Measurements from ENCODE around the gene RBPMS2. TPM values are rescaled to one million over a fixed set of nuclear protein-coding genes. Genes with fewer than 3 reads are reported as not detected.

RBPMS2 gene
- total RNA-seq, 1 experiment from 2014 or later, result 0.16 TPM

DNA sequence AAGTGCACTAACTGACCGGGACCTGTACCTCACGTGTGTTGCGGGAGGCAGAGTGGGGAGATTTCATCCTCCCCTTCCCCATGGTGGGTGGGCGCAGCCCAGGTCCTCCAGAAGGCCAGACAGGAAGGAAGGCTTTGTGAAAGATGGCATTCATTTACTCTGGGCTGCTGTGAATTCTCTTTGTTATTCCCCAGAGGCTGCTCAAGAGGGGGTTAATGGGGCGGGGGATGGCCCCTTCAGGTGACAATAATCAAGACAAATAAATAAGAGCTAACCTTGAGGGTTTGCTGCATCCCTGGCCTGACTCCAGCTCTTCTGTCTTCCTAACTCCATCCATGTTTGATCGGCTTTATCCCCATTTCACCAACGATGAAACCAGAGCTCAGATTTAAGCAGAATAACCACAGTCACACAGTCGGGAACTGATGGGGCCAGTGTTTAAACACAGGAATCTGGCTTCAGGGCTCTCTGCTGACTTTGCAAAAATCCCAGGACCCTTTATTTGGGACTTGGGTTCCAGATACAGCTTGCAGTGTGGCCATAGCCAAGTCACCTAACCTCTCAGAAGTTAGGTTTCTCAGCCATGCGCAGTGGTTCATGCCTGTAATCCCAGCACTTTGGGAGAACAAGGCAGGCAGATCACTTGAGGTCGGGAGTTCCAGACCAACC, 33.5 kb upstream of the RBPMS2 start:
- Mint-ChIP-seq H3K9me3 (ENCODE audit: unreplicated experiment) (no peaks in the 10 kb centered on the region), H3K4me3 (ENCODE audit: unreplicated experiment) (no peak overlapping the region), H3K27ac (ENCODE audit: low read depth, unreplicated experiment) (no peak overlapping the region), H3K36me3 (ENCODE audit: insufficient read depth, unreplicated experiment) (no peaks in the 10 kb centered on the region), H3K27me3 (ENCODE audit: insufficient read depth, unreplicated experiment) (no peaks in the 10 kb centered on the region), H3K4me1 (ENCODE audit: insufficient read depth, unreplicated experiment) (no peaks in the 10 kb centered on the region)
- CTCF ChIA-PET, result interaction anchor here (0.6 to 17.5 kb wide), 28 partner anchors 8 to 189 kb away, joined by 3 to 233 read pairs (median 4); no protein-coding TSS in a partner anchor
- no peak for DNase-seq (ENCODE audit: unreplicated experiment)
- POLR2A ChIA-PET, result interaction anchor here (1.0 to 1.6 kb wide), 2 partner anchors 78 to 81 kb away, joined by 3 to 5 read pairs; no protein-coding TSS in a partner anchor
- no TSS peak for BruUV-seq (replicated peaks)
- no peak for TF ChIP-seq CTCF (IDR thresholded peaks at IDR 0.05; ENCODE audit: unreplicated experiment)
- intact Hi-C loops (cut with micrococcal nuclease), result no loop called here

GRCh38 chr15:64807751-64808222, 32.4 kb upstream of the RBPMS2 start:
- H3K4me1 Mint-ChIP-seq (ENCODE audit: insufficient read depth, unreplicated experiment), result no peaks in the 10 kb centered on the region
- H3K27ac Mint-ChIP-seq (ENCODE audit: low read depth, unreplicated experiment), result no peak overlapping the region
- H3K36me3 Mint-ChIP-seq (ENCODE audit: insufficient read depth, unreplicated experiment), result no peaks in the 10 kb centered on the region
- BruUV-seq (replicated peaks), result no TSS peak
- no peaks in the 10 kb centered on the region for H3K27me3 Mint-ChIP-seq (ENCODE audit: insufficient read depth, unreplicated experiment)
- H3K9me3 Mint-ChIP-seq (ENCODE audit: unreplicated experiment), result no peaks in the 10 kb centered on the region
- TF ChIP-seq CTCF (IDR thresholded peaks at IDR 0.05; ENCODE audit: unreplicated experiment), result no peak
- no peak overlapping the region for H3K4me3 Mint-ChIP-seq (ENCODE audit: unreplicated experiment)
- DNase-seq (ENCODE audit: unreplicated experiment), result no peak
- ChIA-PET CTCF (interaction anchor here (1.0 to 17.5 kb wide), 3 partner anchors 10 to 117 kb away, joined by 4 to 233 read pairs (median 5); no protein-coding TSS in a partner anchor), POLR2A (no interaction called here)
- intact Hi-C loops (cut with micrococcal nuclease), result no loop called here

- POLR2A ChIA-PET, result no interaction called here
- CTCF ChIA-PET, result interaction anchor here (0.6 to 17.5 kb wide), 4 partner anchors 10 to 1633 kb away, joined by 3 to 233 read pairs (median 4); no protein-coding TSS in a partner anchor
- Mint-ChIP-seq H3K4me1 (ENCODE audit: insufficient read depth, unreplicated experiment) (no peaks in the 10 kb centered on the region), H3K4me3 (ENCODE audit: unreplicated experiment) (no peak overlapping the region), H3K27me3 (ENCODE audit: insufficient read depth, unreplicated experiment) (no peaks in the 10 kb centered on the region), H3K9me3 (ENCODE audit: unreplicated experiment) (no peaks in the 10 kb centered on the region), H3K36me3 (ENCODE audit: insufficient read depth, unreplicated experiment) (no peaks in the 10 kb centered on the region), H3K27ac (ENCODE audit: low read depth, unreplicated experiment) (no peak overlapping the region)
- no TSS peak for BruUV-seq (replicated peaks)
- no peak for DNase-seq (ENCODE audit: unreplicated experiment)
- no peak for TF ChIP-seq CTCF (IDR thresholded peaks at IDR 0.05; ENCODE audit: unreplicated experiment)
- intact Hi-C loops (cut with micrococcal nuclease), result no loop called here
Observed at GRCh38 chr15:64807051-64807749, 31.8 kb upstream of the RBPMS2 start.

GRCh38 chr15:64806509-64806908, 31.1 kb upstream of the RBPMS2 start:
- Mint-ChIP-seq H3K4me3 (ENCODE audit: unreplicated experiment) (no peak overlapping the region), H3K4me1 (ENCODE audit: insufficient read depth, unreplicated experiment) (no peaks in the 10 kb centered on the region), H3K36me3 (ENCODE audit: insufficient read depth, unreplicated experiment) (no peaks in the 10 kb centered on the region), H3K27ac (ENCODE audit: low read depth, unreplicated experiment) (no peak overlapping the region), H3K9me3 (ENCODE audit: unreplicated experiment) (no peaks in the 10 kb centered on the region), H3K27me3 (ENCODE audit: insufficient read depth, unreplicated experiment) (no peaks in the 10 kb centered on the region)
- DNase-seq (ENCODE audit: unreplicated experiment), result no peak
- CTCF ChIA-PET, result interaction anchor here (1.1 to 17.5 kb wide), 2 partner anchors 77 to 121 kb away, joined by 3 to 233 read pairs; no protein-coding TSS in a partner anchor
- TF ChIP-seq CTCF (IDR thresholded peaks at IDR 0.05; ENCODE audit: unreplicated experiment), result no peak
- no TSS peak for BruUV-seq (replicated peaks)
- intact Hi-C loops (cut with micrococcal nuclease), result no loop called here
- POLR2A ChIA-PET, result interaction anchor here (0.7 kb wide), 1 partner anchor 10 kb away, joined by 3 read pairs; no protein-coding TSS in a partner anchor

Data from MCF 10A (cell line).